H1 (cell line): ENCODE results near the gene LCOR. TPM values are rescaled to one million over a fixed set of nuclear protein-coding genes. Genes with fewer than 3 reads are reported as not detected.

Experiments used
- CTCF ChIA-PET: fragments of 300-600 bp; sonication (Branson Sonifier 250); formaldehyde crosslinking; loops from one replicate; lab custom pipeline; 2021; ENCODE audit not compliant: partially characterized antibody; lab: Charles Lee
- POLR2A ChIA-PET: fragments of 300-600 bp; sonication (Branson Sonifier 250); formaldehyde crosslinking; loops from one replicate; lab custom pipeline; 2021; ENCODE audit warnings: inconsistent platforms; ENCODE audit not compliant: partially characterized antibody; lab: Charles Lee
- DNase-seq, 2 experiments: peaks; one replicate each; pipeline versions ENCODE4 v3.0.0 to v3.0.0-alpha.2; 2010 to 2022; ENCODE audit warnings: low spot score in 2 of 2, low read depth in 1 of 2, mixed read lengths in 1 of 2
- FAIRE-seq: peaks from 2 replicates; lab custom pipeline; 2011; peaks lifted over from hg19 to GRCh38; lab: Jason Lieb, UNC
- H2AFZ ChIP-seq: 2 replicates; pipeline ENCODE4 v1.8.1; 2012; ENCODE audit warnings: low read length, inconsistent platforms
- H2AK5ac ChIP-seq: 2 replicates; pipeline ENCODE4 v1.6.1; 2013; ENCODE audit warnings: low read depth, low read length
- H2BK120ac ChIP-seq: replicated peaks from 2 replicates; pipeline ENCODE3; 2013; ENCODE audit warnings: low read depth, low read length, inconsistent platforms
- H2BK12ac ChIP-seq: 2 replicates; pipeline ENCODE4 v1.6.1; 2013; ENCODE audit warnings: low read depth, low read length
- H2BK15ac ChIP-seq: 2 replicates; pipeline ENCODE4 v1.6.1; 2013; ENCODE audit warnings: low read length
- H2BK20ac ChIP-seq: 2 replicates; pipeline ENCODE4 v1.6.1; 2013; ENCODE audit warnings: low read length
- H2BK5ac ChIP-seq: 2 replicates; pipeline ENCODE4 v1.6.1; 2013; ENCODE audit warnings: low read depth, low read length
- H3K14ac ChIP-seq: 2 replicates; pipeline ENCODE4 v1.6.1; 2013; ENCODE audit warnings: inconsistent platforms; ENCODE audit not compliant: insufficient read length
- H3K18ac ChIP-seq: 2 replicates; pipeline ENCODE4 v1.6.1; 2013; ENCODE audit warnings: low read length; ENCODE audit errors: extremely low read depth
- H3K23ac ChIP-seq: 2 replicates; pipeline ENCODE4 v1.6.1; 2013; ENCODE audit warnings: inconsistent platforms; ENCODE audit not compliant: insufficient read length
- H3K23me2 ChIP-seq: 2 replicates; pipeline ENCODE4 v1.6.1; 2013; ENCODE audit warnings: low read depth, low read length
- H3K27ac ChIP-seq: 2 replicates; pipeline ENCODE4 v1.6.1; 2011; ENCODE audit warnings: low read depth, low read length, inconsistent platforms
- H3K27me3 ChIP-seq, 4 experiments: replicated peaks in 1 of 4; 1 replicate in 1 of 4; 2 replicates in 3 of 4; pipeline versions ENCODE4 v1.6.1 to v1.8.1; 2011 to 2013; ENCODE audit warnings: low read length in 3 of 4, mild to moderate bottlenecking in 3 of 4, inconsistent platforms in 2 of 4, mixed read lengths in 2 of 4, moderate library complexity in 1 of 4; ENCODE audit not compliant: control insufficient read depth in 3 of 4, insufficient read depth in 3 of 4; ENCODE audit errors: extremely low read depth in 1 of 4
- H3K36me3 ChIP-seq, 4 experiments: 2 replicates each; pipeline versions ENCODE4 v1.6.1 to v1.8.1; 2011 to 2013; ENCODE audit warnings: mild to moderate bottlenecking in 4 of 4, low read length in 3 of 4, moderate library complexity in 2 of 4, control low read depth in 1 of 4, inconsistent platforms in 1 of 4; ENCODE audit not compliant: insufficient read depth in 4 of 4, control insufficient read depth in 2 of 4
- H3K4ac ChIP-seq: replicated peaks from 2 replicates; pipeline ENCODE3; 2013; ENCODE audit warnings: low read length, low read depth, mixed read lengths, inconsistent platforms; ENCODE audit not compliant: insufficient read length
- H3K4me1 ChIP-seq, 4 experiments: replicated peaks in 1 of 4; 1 replicate in 1 of 4; 2 replicates in 3 of 4; pipeline versions ENCODE4 v1.6.1 to v1.8.1; 2011 to 2013; ENCODE audit warnings: low read length in 3 of 4, inconsistent platforms in 2 of 4, mixed read lengths in 1 of 4; ENCODE audit not compliant: insufficient read depth in 4 of 4, control insufficient read depth in 3 of 4
- H3K4me2 ChIP-seq, 2 experiments: 2 replicates each; pipeline versions ENCODE4 v1.6.1 to v1.8.1; 2011 to 2013; ENCODE audit warnings: low read depth in 2 of 2, low read length in 2 of 2, control low read depth in 1 of 2, inconsistent platforms in 1 of 2, mild to moderate bottlenecking in 1 of 2; ENCODE audit not compliant: insufficient read depth in 1 of 2
- H3K4me3 ChIP-seq, 4 experiments: fragments of 200-600, 300-600 bp in 1 of 4; sonication (generic), shearing (Covaris generic), sonication (Bioruptor Twin) in 1 of 4; 2 replicates each; pipeline versions ENCODE4 v1.5.1 to v1.8.1; 2011 to 2016; ENCODE audit warnings: low read length in 4 of 4, low read depth in 3 of 4, control low read depth in 2 of 4, inconsistent platforms in 2 of 4, mild to moderate bottlenecking in 2 of 4, mixed read lengths in 1 of 4, moderate library complexity in 1 of 4; ENCODE audit not compliant: insufficient read depth in 2 of 4; ENCODE audit errors: extremely low read depth in 1 of 4
- H3K56ac ChIP-seq: replicated peaks from 2 replicates; pipeline ENCODE3; 2013; ENCODE audit warnings: low read depth, mild to moderate bottlenecking, mixed read lengths, low read length, inconsistent platforms; ENCODE audit not compliant: insufficient read length
- H3K79me1 ChIP-seq: 2 replicates; pipeline ENCODE4 v1.6.1; 2013; ENCODE audit warnings: low read depth, low read length, control low read depth
- H3K79me2 ChIP-seq, 2 experiments: 2 replicates each; pipeline versions ENCODE4 v1.6.1 to v1.8.1; 2012 to 2013; ENCODE audit warnings: low read length in 2 of 2, mild to moderate bottlenecking in 2 of 2, inconsistent platforms in 1 of 2; ENCODE audit not compliant: insufficient read depth in 2 of 2, control insufficient read depth in 1 of 2
- H3K9ac ChIP-seq, 4 experiments: replicated peaks in 1 of 4; 1 replicate in 1 of 4; 2 replicates in 3 of 4; pipeline versions ENCODE4 v1.6.1 to v1.8.1; 2011 to 2013; ENCODE audit warnings: low read depth in 3 of 4, low read length in 3 of 4, control low read depth in 2 of 4, mild to moderate bottlenecking in 2 of 4, moderate library complexity in 2 of 4, inconsistent platforms in 1 of 4; ENCODE audit errors: extremely low read depth in 1 of 4
- H3K9me3 ChIP-seq, 2 experiments: 2 replicates each; pipeline versions ENCODE4 v1.6.1 to v1.8.1; 2012 to 2013; ENCODE audit warnings: mild to moderate bottlenecking in 2 of 2, moderate library complexity in 2 of 2, control low read depth in 1 of 2, inconsistent platforms in 1 of 2, low read depth in 1 of 2, low read length in 1 of 2, mixed read lengths in 1 of 2; ENCODE audit not compliant: insufficient read depth in 2 of 2
- H4K20me1 ChIP-seq, 2 experiments: replicated peaks in 1 of 2; 2 replicates each; pipeline versions ENCODE3 to v1.8.1; 2011 to 2013; ENCODE audit warnings: inconsistent platforms in 2 of 2, low read length in 2 of 2, mild to moderate bottlenecking in 1 of 2; ENCODE audit not compliant: insufficient read depth in 2 of 2, control insufficient read depth in 1 of 2
- H4K5ac ChIP-seq: 2 replicates; pipeline ENCODE4 v1.6.1; 2013; ENCODE audit warnings: low read length, low read depth, mixed read lengths, inconsistent platforms; ENCODE audit not compliant: insufficient read length
- H4K8ac ChIP-seq: 2 replicates; pipeline ENCODE4 v1.8.0; 2013; ENCODE audit warnings: mild to moderate bottlenecking, moderate library complexity, low read length, inconsistent platforms; ENCODE audit not compliant: insufficient read depth; ENCODE audit errors: extremely low read depth
- H4K91ac ChIP-seq: replicated peaks from 2 replicates; pipeline ENCODE3; 2013; ENCODE audit warnings: low read length, mixed read lengths, inconsistent platforms; ENCODE audit not compliant: insufficient read length
- CHD2 ChIP-seq: IDR thresholded peaks from 2 replicates; pipeline ENCODE4 v1.6.1; 2012; ENCODE audit warnings: low read length, improper control_type of control experiment
- CTCF ChIP-seq, 3 experiments: IDR thresholded peaks; 1 replicate in 2 of 3; 2 replicates in 1 of 3; pipeline versions ENCODE4 v1.5.1 to v1.6.1; 2011; ENCODE audit warnings: low read length in 3 of 3, mild to moderate bottlenecking in 3 of 3, inconsistent platforms in 2 of 3, low read depth in 1 of 3, moderate library complexity in 1 of 3; ENCODE audit not compliant: insufficient read depth in 1 of 3; ENCODE audit errors: control extremely low read depth in 1 of 3
- EGR1 ChIP-seq: IDR thresholded peaks from 2 replicates; pipeline ENCODE4 v1.6.1; 2011; ENCODE audit warnings: low read depth, low read length, borderline replicate concordance
- EP300 ChIP-seq, 2 experiments: IDR thresholded peaks; 1 replicate in 1 of 2; 2 replicates in 1 of 2; pipeline ENCODE4 v1.6.1; 2011 to 2012; ENCODE audit warnings: low read depth in 2 of 2, low read length in 2 of 2, mild to moderate bottlenecking in 2 of 2, borderline replicate concordance in 1 of 2, inconsistent platforms in 1 of 2, moderate library complexity in 1 of 2
- KDM4A ChIP-seq: IDR thresholded peaks from one replicate; pipeline ENCODE4 v1.7.1; 2012; ENCODE audit warnings: low read depth, mild to moderate bottlenecking, moderate library complexity, low read length, inconsistent platforms; ENCODE audit not compliant: severe bottlenecking
- MAFK ChIP-seq: IDR thresholded peaks from 2 replicates; pipeline ENCODE4 v1.6.1; 2012; ENCODE audit warnings: low read depth, mild to moderate bottlenecking, improper control_type of control experiment, low read length
- RAD21 ChIP-seq, 2 experiments: IDR thresholded peaks in 1 of 2; conservative IDR thresholded peaks in 1 of 2; 2 replicates each; pipeline ENCODE4 v1.6.1; 2011; ENCODE audit warnings: low read depth in 2 of 2, low read length in 2 of 2, improper control_type of control experiment in 1 of 2, inconsistent platforms in 1 of 2, mild to moderate bottlenecking in 1 of 2, moderate library complexity in 1 of 2
- YY1 ChIP-seq: IDR thresholded peaks from 2 replicates; pipeline ENCODE4 v1.6.1; 2011; ENCODE audit warnings: low read depth, mild to moderate bottlenecking, low read length
- WGBS, 2 experiments: shearing (Covaris generic) in 1 of 2; methylation state at CpG; one replicate each; pipeline versions ENCODE4 v1.1.6 to v1.1.7; 2013 to 2015; ENCODE audit warnings: low lambda C conversion rate in 2 of 2, mixed read lengths in 2 of 2, inconsistent platforms in 1 of 2, low coverage in 1 of 2, missing lambda C conversion rate in 1 of 2; ENCODE audit not compliant: insufficient replicate concordance in 2 of 2, insufficient coverage in 1 of 2, insufficient read length in 1 of 2; ENCODE audit errors: extremely low coverage in 1 of 2, missing lambda C conversion rate in 1 of 2; 5-methylcytosine and 5-hydroxymethylcytosine counted together
- polyA plus RNA-seq, 7 experiments: library from polyadenylated mRNA; depleted of rRNA in 3 of 7; stranded (reverse) in 5 of 7; unstranded in 2 of 7; fragments of >200 nt in 5 of 7; fragments of 200-250 nt in 2 of 7; gene quantifications; 1 replicate in 5 of 7; 2 replicates in 1 of 7; 4 replicates in 1 of 7; pipeline versions ENCODE4 v1.2.1 to v1.2.3, GENCODE V29; 2011 to 2013; ENCODE audit warnings: missing spikeins in 2 of 7, mixed read lengths in 2 of 7
- total RNA-seq: library from RNA; stranded (reverse); fragmentation: NEBNext Ultra II Directional; extraction: Animal tissue kit (Norgen Biotek cat#: 25700); gene quantifications from 2 replicates; pipeline ENCODE4 v1.2.1, GENCODE V29; 2021

The LCOR gene
- total and polyA plus RNA-seq, 2 of the 8 experiments (the other 6 are each of a cell fraction or from before 2014, with no cell fraction given) = 4.7 to 25.5 TPM

- Histone ChIP-seq H4K91ac (no peak overlapping the region), H3K4me3 (peak overlapping the region; percentile 55 to 91 (median 72); a peak in 5 of 8 replicates)
- CTCF ChIA-PET = interaction anchor here (0.8 to 5.1 kb wide), 6 partner anchors 9 to 190 kb away, joined by 3 to 57 read pairs (median 6); no protein-coding TSS in a partner anchor
- TF ChIP-seq EGR1 = 0 out of 2 replicates have a peak, but pooled peaks have one; percentile 19
- peak; percentile 46 to 78 (median 76) for TF ChIP-seq CTCF (IDR thresholded peaks at IDR 0.05; ENCODE audit: control extremely low read depth in 1 of 3, insufficient read depth in 1 of 3, low read depth in 1 of 3, low read length in 3 of 3)
- TF ChIP-seq RAD21 (IDR thresholded peaks at IDR 0.05 in 1 of 2, conservative IDR thresholded peaks at IDR 0.05 in 1 of 2; ENCODE audit: low read depth in 2 of 2, low read length in 2 of 2) = peak; percentile 75 to 80
- TF ChIP-seq EP300 (IDR thresholded peaks at IDR 0.05; ENCODE audit: borderline replicate concordance in 1 of 2, low read depth in 2 of 2, low read length in 2 of 2) = no peak
- peak; percentile 87 for TF ChIP-seq YY1
- no peak for TF ChIP-seq MAFK
- no peak for TF ChIP-seq CHD2
- peak; percentile 19 for TF ChIP-seq KDM4A
Observed at GRCh38 chr10:96830511-96831199, 1.4 kb upstream of the LCOR start.

More at GRCh38 chr10:96830511-96831199, 1.4 kb upstream of the LCOR start:
- H3K79me2 ChIP-seq = peaks cover 1 to 21% of the 10 kb centered on the region in 2 experiments; a peak in 3 of 4 replicates
- no peak overlapping the region for H3K56ac ChIP-seq
- H3K27me3 ChIP-seq = no peaks in the 10 kb centered on the region; a peak in 1 of 7 replicates
- H3K79me1 ChIP-seq = no peaks in the 10 kb centered on the region
- H3K14ac ChIP-seq = no peak overlapping the region
- H3K18ac ChIP-seq = no peak overlapping the region
- peaks cover 0 to 3% (median 0%) of the 10 kb centered on the region in 4 experiments; a peak in 2 of 7 replicates for H3K4me1 ChIP-seq
- peak in 1 of 2 experiments; percentile 86 for DNase-seq
- no peak overlapping the region for H3K4ac ChIP-seq
- no peak overlapping the region for H4K8ac ChIP-seq
- H2BK120ac ChIP-seq = no peak overlapping the region
- no peak overlapping the region for H3K23ac ChIP-seq
- H2BK12ac ChIP-seq = no peak overlapping the region
- POLR2A ChIA-PET = no interaction called here
- H3K36me3 ChIP-seq = no peaks in the 10 kb centered on the region
- H4K20me1 ChIP-seq = no peaks in the 10 kb centered on the region
- no peak overlapping the region for H4K5ac ChIP-seq
- no peak overlapping the region for H3K27ac ChIP-seq
- peak; percentile 83 for FAIRE-seq
- peaks cover 4% of the 10 kb centered on the region; the same call in 1 of the 2 replicates for H3K23me2 ChIP-seq
- no peak overlapping the region for H2BK5ac ChIP-seq
- H2AFZ ChIP-seq = no peak overlapping the region
- 22% methylated on average over 17 of the region's 17 CpGs; no CpG with 5 or more reads in 1 of the 2 experiments for WGBS, 2 experiments
- no peak overlapping the region for H3K9ac ChIP-seq
- no peaks in the 10 kb centered on the region; a peak in 1 of 4 replicates for H3K9me3 ChIP-seq
- no peak overlapping the region for H2AK5ac ChIP-seq
- peak overlapping the region; percentile 73 to 86 for H3K4me2 ChIP-seq
- no peak overlapping the region for H2BK20ac ChIP-seq
- no peak overlapping the region; the same call in 1 of the 2 replicates for H2BK15ac ChIP-seq
